IPS-18c (cell line): Measurements from ENCODE around the gene CYP19A1.
A peak's percentile ranks its signal among the peaks of the same experiment; 100 is the strongest.
"Not testable (repeated sequence)": the region's sequence is repeated elsewhere in the genome, so short reads cannot be mapped to it uniquely, and the experiment has no call there.

Source experiments
- H3K4me3 ChIP-seq: 2 replicates; pipeline ENCODE4 v1.7.0; 2013; ENCODE audit warnings: low read depth, mild to moderate bottlenecking, low read length, moderate library complexity; ENCODE audit not compliant: insufficient read depth
- H3K9me3 ChIP-seq: one replicate; pipeline ENCODE4 v1.6.1; 2013; ENCODE audit warnings: mild to moderate bottlenecking, low read length, moderate library complexity; ENCODE audit not compliant: control insufficient read depth, insufficient read depth

Gene CYP19A1

GRCh38 chr15:51286816-51287215 lies 51.6 kb downstream of the CYP19A1 start:
- no peak overlapping the region for H3K4me3 ChIP-seq
- H3K9me3 ChIP-seq = no peaks in the 10 kb centered on the region

GRCh38 chr15:51285399-51285798 lies 53.0 kb downstream of the CYP19A1 start:
- no peaks in the 10 kb centered on the region for H3K9me3 ChIP-seq
- no peak overlapping the region for H3K4me3 ChIP-seq

DNA sequence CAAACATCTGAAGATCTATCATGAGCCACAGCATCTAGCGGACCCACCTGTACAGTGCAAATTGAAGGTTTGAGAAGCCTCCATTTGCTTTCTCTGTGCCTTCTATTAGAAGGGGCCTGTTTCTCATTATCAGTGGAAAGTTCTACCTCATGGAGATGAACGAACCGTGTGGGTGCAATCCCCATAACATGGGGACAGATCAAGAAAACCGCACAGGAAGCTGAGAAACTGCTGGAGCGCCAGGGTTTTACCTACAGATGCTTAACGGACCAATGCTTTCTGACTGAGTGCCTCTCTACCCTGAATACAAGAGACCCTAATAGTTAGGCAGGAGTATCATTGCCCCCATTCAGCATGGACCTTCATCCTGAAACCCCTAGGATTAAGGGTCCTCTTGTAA lies 53.5 kb downstream of the CYP19A1 start:
- Histone ChIP-seq H3K9me3 (no peaks in the 10 kb centered on the region), H3K4me3 (no peak overlapping the region)

DNA sequence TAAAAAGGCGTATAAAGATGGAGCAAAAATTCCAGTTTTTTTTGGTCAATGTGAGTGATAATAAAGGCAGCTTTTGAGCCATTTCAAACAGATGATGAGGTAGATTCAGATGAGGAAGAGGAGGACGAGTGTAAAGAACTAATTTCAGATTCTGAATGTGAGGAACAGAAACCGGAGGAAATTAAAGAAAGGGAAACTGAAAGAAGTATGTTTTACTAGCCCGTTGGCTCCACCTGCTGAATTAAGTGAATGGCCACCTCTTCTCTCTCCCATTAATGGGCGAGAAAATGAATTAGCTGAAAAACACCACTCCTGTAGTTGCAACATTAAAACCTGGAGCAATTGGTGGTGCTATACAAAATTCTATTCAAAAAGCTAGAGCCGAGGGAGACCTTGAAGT lies 55.4 kb downstream of the CYP19A1 start:
- Histone ChIP-seq H3K9me3 (no peaks in the 10 kb centered on the region), H3K4me3 (no peak overlapping the region)

- not testable (repeated sequence) for H3K9me3 ChIP-seq, H3K4me3 ChIP-seq
These were observed 56.2 kb downstream of the CYP19A1 start for GRCh38 chr15:51282241-51282640.

GRCh38 chr15:51281368-51281967 lies 56.9 kb downstream of the CYP19A1 start:
- Histone ChIP-seq H3K9me3 (no peaks in the 10 kb centered on the region), H3K4me3 (no peak overlapping the region)

DNA sequence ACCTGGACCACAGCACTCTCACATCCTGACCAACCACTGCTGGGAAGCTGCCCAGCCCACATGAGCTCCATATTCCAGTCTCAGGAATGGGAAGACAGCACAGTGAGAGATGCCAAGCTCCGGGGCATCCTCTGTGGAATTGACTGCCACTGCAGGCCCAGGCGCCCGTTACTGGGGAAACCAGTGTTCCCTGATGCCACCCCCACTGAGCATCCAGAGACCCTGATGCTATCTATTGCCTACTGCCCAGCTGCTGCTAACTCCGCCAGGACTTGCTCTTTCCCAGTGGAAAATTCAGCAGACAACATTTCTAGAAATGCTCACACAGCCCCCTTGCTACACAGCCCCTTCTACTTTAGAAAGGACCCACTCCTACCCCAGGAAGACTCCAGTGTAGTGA lies 57.6 kb downstream of the CYP19A1 start:
- no peak overlapping the region for H3K4me3 ChIP-seq
- no peaks in the 10 kb centered on the region for H3K9me3 ChIP-seq

DNA sequence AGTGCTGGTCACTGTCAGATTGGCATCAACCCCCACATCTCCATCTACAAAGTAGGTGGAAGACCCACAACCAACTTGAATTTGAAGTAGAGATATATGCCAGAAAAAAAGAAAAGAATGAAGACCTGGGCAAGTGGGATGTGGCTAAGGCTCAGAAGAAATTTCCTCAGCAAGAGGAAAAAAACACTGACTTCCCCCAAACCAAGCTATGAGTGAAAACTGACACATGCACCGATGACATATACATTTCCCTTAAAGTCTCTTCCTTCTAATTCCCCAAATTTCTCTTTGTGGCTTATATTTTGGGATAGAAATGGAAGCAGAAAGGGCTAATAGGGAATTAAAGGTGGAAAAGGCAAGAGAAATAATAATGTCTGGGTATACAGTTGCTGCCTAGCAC lies 59.0 kb downstream of the CYP19A1 start:
- no peaks in the 10 kb centered on the region for H3K9me3 ChIP-seq
- no peak overlapping the region for H3K4me3 ChIP-seq

DNA sequence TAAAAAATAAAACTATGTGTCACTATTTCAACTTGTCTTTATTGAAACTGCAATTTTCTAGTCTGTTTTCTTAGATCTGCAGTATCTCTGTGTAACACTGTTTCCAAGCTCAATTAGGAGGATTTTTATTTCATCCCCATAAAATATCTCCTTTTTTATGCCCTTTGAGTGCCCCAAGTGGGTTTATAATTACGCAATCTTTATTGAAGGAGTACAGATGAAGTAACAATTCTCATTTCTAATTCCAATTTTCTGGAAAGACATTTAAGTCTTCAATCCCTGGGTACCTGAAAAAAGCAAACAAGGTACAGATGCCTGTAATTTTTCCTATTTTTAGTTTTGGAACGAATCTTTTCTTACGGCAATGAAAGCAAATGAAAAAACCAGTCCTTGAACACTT lies 61.3 kb downstream of the CYP19A1 start:
- Histone ChIP-seq H3K4me3 (no peak overlapping the region), H3K9me3 (no peaks in the 10 kb centered on the region)

- H3K9me3 ChIP-seq = no peaks in the 10 kb centered on the region
These were observed 63.4 kb downstream of the CYP19A1 start for GRCh38 chr15:51274956-51275355.

GRCh38 chr15:51270706-51271105 lies 67.7 kb downstream of the CYP19A1 start:
- Histone ChIP-seq H3K9me3 (peaks cover 2% of the 10 kb centered on the region), H3K4me3 (no peak overlapping the region)

More at GRCh38 chr15:51274956-51275355, 63.4 kb downstream of the CYP19A1 start:
- no peak overlapping the region for H3K4me3 ChIP-seq

DNA sequence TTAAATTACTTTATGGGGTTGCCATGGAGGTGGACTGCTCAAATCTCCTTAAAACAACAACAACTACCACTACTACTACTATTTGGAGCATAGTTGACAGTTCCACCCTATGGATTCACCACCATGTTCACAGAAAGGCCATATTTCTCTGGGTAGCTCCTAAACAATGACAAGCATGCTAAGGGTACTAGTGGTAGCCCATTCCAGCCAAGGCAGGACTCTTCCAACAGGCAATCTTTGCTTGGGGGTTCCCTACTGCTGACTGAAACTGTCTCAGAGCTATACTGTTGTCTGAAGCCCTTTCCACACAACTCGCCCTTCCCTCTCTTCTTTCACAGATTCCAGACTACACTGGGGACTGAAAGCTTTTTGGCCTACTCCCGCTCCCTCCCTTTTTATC lies 68.9 kb downstream of the CYP19A1 start:
- no peak overlapping the region for H3K4me3 ChIP-seq
- peaks cover 2% of the 10 kb centered on the region for H3K9me3 ChIP-seq

GRCh38 chr15:51267703-51268083 lies 70.7 kb downstream of the CYP19A1 start:
- H3K9me3 ChIP-seq = peaks cover 2% of the 10 kb centered on the region
- H3K4me3 ChIP-seq = peak overlapping the region; percentile 57

GRCh38 chr15:51267051-51267702 lies 71.2 kb downstream of the CYP19A1 start:
- H3K4me3 ChIP-seq = peak overlapping the region; percentile 57
- H3K9me3 ChIP-seq = peaks cover 2% of the 10 kb centered on the region

DNA sequence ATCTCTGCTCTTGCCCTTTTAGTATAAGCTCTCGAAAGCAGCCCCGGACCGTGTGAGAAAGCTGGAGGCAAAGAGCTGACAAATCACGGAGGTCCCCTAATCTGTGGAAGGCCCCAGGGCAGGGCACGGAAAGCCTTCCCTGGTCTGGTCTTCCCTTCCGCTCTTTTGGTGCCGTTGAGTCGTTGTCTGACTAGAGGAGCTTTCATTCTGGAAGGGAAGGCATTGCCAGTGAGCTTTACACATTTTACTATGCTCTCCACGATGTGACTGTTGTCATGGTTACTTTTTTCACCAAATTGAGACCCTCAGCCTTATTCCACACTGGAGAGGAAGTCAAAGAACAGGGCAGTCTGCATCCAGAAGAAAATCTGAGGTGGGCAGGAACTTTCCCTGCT lies 71.7 kb downstream of the CYP19A1 start:
- Histone ChIP-seq H3K4me3 (peak overlapping the region; percentile 57; the same call in 1 of the 2 replicates), H3K9me3 (peaks cover 2% of the 10 kb centered on the region)

DNA sequence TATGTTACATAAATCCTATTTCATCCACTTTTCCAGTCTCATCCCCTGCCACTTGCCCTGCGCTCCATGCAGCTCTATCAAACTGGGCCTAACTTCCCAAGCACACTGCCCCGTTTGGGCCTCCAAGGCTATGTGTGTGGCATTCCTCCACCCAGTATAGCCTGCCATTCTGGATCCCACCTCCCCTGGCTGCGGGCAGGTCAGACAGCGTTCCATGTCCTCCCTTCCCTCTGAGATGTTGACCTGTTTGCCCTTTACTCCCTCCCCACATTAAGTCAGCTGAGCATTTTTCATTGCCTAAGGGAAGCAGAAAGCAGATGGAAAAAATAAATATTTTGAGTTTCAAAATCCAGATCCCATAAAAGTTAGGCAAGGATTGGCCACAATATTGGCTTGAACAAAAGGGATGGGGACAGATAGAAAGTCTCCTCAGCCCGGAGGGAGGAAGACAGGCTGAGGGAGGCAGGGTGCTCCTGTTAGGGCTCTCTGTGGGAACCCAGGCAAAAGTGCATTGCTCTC lies 73.3 kb downstream of the CYP19A1 start:
- H3K9me3 ChIP-seq = peaks cover 2% of the 10 kb centered on the region
- no peak overlapping the region for H3K4me3 ChIP-seq

DNA sequence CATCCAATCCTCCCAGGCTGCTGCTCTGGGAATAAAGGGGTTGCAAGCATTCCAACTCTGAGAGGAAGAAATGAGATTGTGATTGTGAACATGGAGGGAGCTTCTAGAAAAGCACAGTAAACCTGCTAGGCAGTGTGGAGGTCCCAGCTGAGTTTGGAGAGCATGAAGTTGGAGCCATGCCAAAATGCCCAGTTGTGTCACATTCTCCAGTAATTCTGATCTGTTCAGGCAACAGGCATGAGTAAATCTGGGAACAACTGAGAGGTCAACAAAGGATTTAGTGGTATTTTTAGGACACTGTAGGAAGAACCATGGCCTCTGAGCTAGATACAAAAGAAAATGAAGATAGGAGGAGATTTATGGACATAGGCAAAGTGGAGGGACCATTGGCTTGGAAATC lies 74.7 kb downstream of the CYP19A1 start:
- H3K4me3 ChIP-seq = no peak overlapping the region
- peaks cover 2% of the 10 kb centered on the region for H3K9me3 ChIP-seq

GRCh38 chr15:51263116-51263515 lies 75.3 kb downstream of the CYP19A1 start:
- Histone ChIP-seq H3K4me3 (no peak overlapping the region), H3K9me3 (peaks cover 2% of the 10 kb centered on the region)

DNA sequence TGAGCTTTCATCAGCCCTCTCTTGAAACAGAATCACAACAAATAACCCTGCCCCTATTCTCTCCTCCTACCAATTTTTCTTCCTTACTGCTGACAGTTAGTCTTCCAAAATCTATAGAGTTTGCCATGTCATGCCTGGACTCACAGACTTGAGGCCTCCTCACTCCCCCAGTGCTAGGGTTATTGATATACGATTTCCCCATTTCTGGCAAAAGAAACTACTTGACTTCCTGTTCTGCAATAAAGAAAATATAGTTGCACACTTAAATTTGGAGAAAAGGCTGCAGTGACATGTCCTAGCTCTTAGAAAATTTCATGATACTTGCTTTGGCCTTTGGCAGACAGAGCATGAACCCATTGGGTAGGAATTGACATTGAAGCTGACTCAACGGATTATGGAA lies 75.9 kb downstream of the CYP19A1 start:
- Histone ChIP-seq H3K9me3 (peaks cover 2% of the 10 kb centered on the region), H3K4me3 (no peak overlapping the region)
